Mesenchymal stem cell (in vitro differentiated cells and primary cell): Measurements from ENCODE around the gene KCNK18.

Experiments
- DNase-seq: peaks from one replicate; pipeline ENCODE4 v3.0.0-alpha.2; 2013
- H2AFZ ChIP-seq: one replicate; pipeline ENCODE4 v1.6.1; 2013; ENCODE audit warnings: low read depth, mild to moderate bottlenecking, control low read depth, inconsistent platforms, low read length, moderate library complexity
- H2AK5ac ChIP-seq: 2 replicates; pipeline ENCODE4 v1.6.1; 2013; ENCODE audit warnings: low read length, moderate library complexity, mild to moderate bottlenecking, inconsistent platforms; ENCODE audit not compliant: severe bottlenecking
- H2BK120ac ChIP-seq: one replicate; pipeline ENCODE4 v1.6.1; 2013; ENCODE audit warnings: low read depth, mild to moderate bottlenecking, inconsistent platforms, low read length, moderate library complexity
- H2BK12ac ChIP-seq, 2 experiments: one replicate each; pipeline ENCODE4 v1.6.1; 2013; ENCODE audit warnings: inconsistent platforms in 2 of 2, low read length in 2 of 2, mild to moderate bottlenecking in 2 of 2, moderate library complexity in 2 of 2, control low read depth in 1 of 2
- H2BK15ac ChIP-seq: one replicate; pipeline ENCODE4 v1.6.1; 2013; ENCODE audit warnings: mild to moderate bottlenecking, low read depth, inconsistent platforms; ENCODE audit not compliant: poor library complexity, severe bottlenecking
- H2BK5ac ChIP-seq: 2 replicates; pipeline ENCODE4 v1.6.1; 2013; ENCODE audit warnings: low read depth, mild to moderate bottlenecking, low read length, control low read depth, inconsistent platforms; ENCODE audit not compliant: poor library complexity, severe bottlenecking
- H3K14ac ChIP-seq, 2 experiments: one replicate each; pipeline ENCODE4 v1.6.1; 2013; ENCODE audit warnings: inconsistent platforms in 2 of 2, low read length in 2 of 2, control low read depth in 1 of 2, mild to moderate bottlenecking in 1 of 2, moderate library complexity in 1 of 2
- H3K18ac ChIP-seq, 2 experiments: one replicate each; pipeline ENCODE4 v1.6.1; 2013; ENCODE audit warnings: inconsistent platforms in 2 of 2, low read length in 2 of 2, control low read depth in 1 of 2, low read depth in 1 of 2, mild to moderate bottlenecking in 1 of 2
- H3K23ac ChIP-seq, 2 experiments: one replicate each; pipeline ENCODE4 v1.6.1; 2013; ENCODE audit warnings: inconsistent platforms in 2 of 2, low read length in 2 of 2, mild to moderate bottlenecking in 2 of 2, moderate library complexity in 2 of 2, control low read depth in 1 of 2
- H3K27ac ChIP-seq: 2 replicates; pipeline ENCODE4 v1.5.1; 2013; ENCODE audit warnings: mild to moderate bottlenecking, moderate library complexity, low read length, control low read depth, inconsistent platforms; ENCODE audit not compliant: poor library complexity, severe bottlenecking
- H3K27me3 ChIP-seq, 2 experiments: 2 replicates each; pipeline versions ENCODE4 v1.6.1 to v1.7.0; 2013; ENCODE audit warnings: low read length in 2 of 2, mild to moderate bottlenecking in 2 of 2, moderate library complexity in 2 of 2, control low read depth in 1 of 2, inconsistent platforms in 1 of 2; ENCODE audit not compliant: control insufficient read depth in 1 of 2, insufficient read depth in 1 of 2
- H3K36me3 ChIP-seq, 2 experiments: 2 replicates each; pipeline versions ENCODE4 v1.6.1 to v1.7.0; 2013; ENCODE audit warnings: low read length in 2 of 2, control low read depth in 1 of 2, inconsistent platforms in 1 of 2, low read depth in 1 of 2, mild to moderate bottlenecking in 1 of 2; ENCODE audit not compliant: insufficient read depth in 2 of 2, control insufficient read depth in 1 of 2
- H3K4ac ChIP-seq, 2 experiments: one replicate each; pipeline ENCODE4 v1.6.1; 2013; ENCODE audit warnings: inconsistent platforms in 2 of 2, low read length in 2 of 2, mild to moderate bottlenecking in 2 of 2, moderate library complexity in 2 of 2, control low read depth in 1 of 2, low read depth in 1 of 2
- H3K4me1 ChIP-seq: 2 replicates; pipeline ENCODE4 v1.6.1; 2013; ENCODE audit warnings: low read depth, low read length, control low read depth; ENCODE audit not compliant: control insufficient read depth, insufficient read depth
- H3K4me2 ChIP-seq: 2 replicates; pipeline ENCODE4 v1.6.1; 2013; ENCODE audit warnings: low read length, mild to moderate bottlenecking, inconsistent platforms; ENCODE audit not compliant: poor library complexity, severe bottlenecking
- H3K4me3 ChIP-seq, 2 experiments: 2 replicates each; pipeline versions ENCODE4 v1.5.1 to v1.7.0; 2013; ENCODE audit warnings: low read length in 2 of 2, mild to moderate bottlenecking in 2 of 2, control low read depth in 1 of 2, low read depth in 1 of 2; ENCODE audit not compliant: insufficient read depth in 1 of 2
- H3K79me1 ChIP-seq: replicated peaks from 2 replicates; pipeline ENCODE4 v1.6.1; 2013; ENCODE audit warnings: mild to moderate bottlenecking, control low read depth, low read length, inconsistent platforms; ENCODE audit not compliant: poor library complexity, severe bottlenecking
- H3K9ac ChIP-seq: 2 replicates; pipeline ENCODE4 v1.7.0; 2013; ENCODE audit warnings: mild to moderate bottlenecking, low read length, moderate library complexity
- H3K9me3 ChIP-seq: 2 replicates; pipeline ENCODE4 v1.7.0; 2013; ENCODE audit warnings: mild to moderate bottlenecking, low read length; ENCODE audit not compliant: control insufficient read depth
- H4K8ac ChIP-seq: one replicate; pipeline ENCODE4 v1.6.1; 2013; ENCODE audit warnings: inconsistent platforms, mild to moderate bottlenecking, low read length, moderate library complexity
- H4K91ac ChIP-seq: one replicate; pipeline ENCODE4 v1.6.1; 2013; ENCODE audit warnings: mild to moderate bottlenecking, low read length, inconsistent platforms
- WGBS: methylation state at CpG from one replicate; pipeline ENCODE4 v1.1.7; 2013; ENCODE audit warnings: mixed read lengths; 5-methylcytosine and 5-hydroxymethylcytosine counted together

Gene KCNK18

GRCh38 chr10:117246997-117247671 lies 49.8 kb downstream of the KCNK18 start:
- Histone ChIP-seq H3K4ac (no peak overlapping the region), H4K91ac (no peak overlapping the region), H2BK5ac (no peak overlapping the region), H3K9me3 (no peaks in the 10 kb centered on the region), H3K18ac (no peak overlapping the region), H2BK12ac (no peak overlapping the region), H3K36me3 (no peaks in the 10 kb centered on the region), H3K14ac (no peak overlapping the region), H3K79me1 (no peaks in the 10 kb centered on the region), H2BK15ac (no peak overlapping the region), H3K4me1 (no peaks in the 10 kb centered on the region), H4K8ac (no peak overlapping the region), H3K4me2 (no peak overlapping the region), H3K27ac (no peak overlapping the region), H3K23ac (no peak overlapping the region), H2AFZ (no peak overlapping the region), H3K9ac (no peak overlapping the region), H2BK120ac (no peak overlapping the region), H2AK5ac (no peak overlapping the region), H3K27me3 (peaks cover 59 to 62% of the 10 kb centered on the region in 2 experiments), H3K4me3 (no peak overlapping the region)
- 90% methylated on average over 3 of the region's 3 CpGs for WGBS
- DNase-seq = no peak

DNA sequence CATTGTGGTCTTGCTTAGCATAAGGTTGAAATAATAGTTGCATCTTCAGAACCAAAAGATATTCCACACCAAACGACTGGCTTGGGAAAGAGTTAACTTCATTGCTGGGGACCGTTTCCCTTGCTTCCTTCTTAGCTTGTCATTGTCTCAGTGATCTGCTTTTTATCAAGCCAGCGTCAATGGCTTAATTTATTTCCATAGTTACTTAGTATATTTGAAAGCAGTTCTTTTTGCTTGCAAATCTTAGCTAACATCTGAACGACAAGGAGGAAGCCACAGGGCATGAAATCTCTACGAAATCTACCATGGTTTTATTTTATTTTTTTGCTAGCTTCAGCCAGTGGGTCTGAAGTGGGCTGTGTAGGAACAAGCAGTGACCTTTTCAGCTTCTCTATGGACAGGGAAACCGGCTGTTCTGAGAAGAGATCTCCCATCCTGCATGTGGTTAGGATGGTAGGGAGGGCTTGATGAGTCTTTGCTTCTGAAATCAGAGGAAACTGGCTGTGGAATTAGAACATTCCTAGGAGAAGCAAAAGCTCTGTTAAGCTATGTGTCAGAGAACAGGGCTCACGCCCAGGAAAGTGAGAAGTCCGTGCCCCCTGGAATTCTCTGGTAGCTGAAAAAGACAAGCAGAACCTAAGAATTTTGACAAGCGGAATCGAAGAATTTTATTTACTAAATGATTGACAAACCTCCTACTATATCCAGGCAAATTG lies 51.6 kb downstream of the KCNK18 start:
- no peak overlapping the region for H3K9ac ChIP-seq
- H2AFZ ChIP-seq = no peak overlapping the region
- no peak overlapping the region for H3K27ac ChIP-seq
- no peak overlapping the region for H4K8ac ChIP-seq
- H3K36me3 ChIP-seq = no peaks in the 10 kb centered on the region
- H3K4me2 ChIP-seq = no peak overlapping the region
- no peaks in the 10 kb centered on the region for H3K79me1 ChIP-seq
- no peak overlapping the region for H3K23ac ChIP-seq
- H3K14ac ChIP-seq = no peak overlapping the region
- H3K4ac ChIP-seq = no peak overlapping the region
- no peak overlapping the region for H3K18ac ChIP-seq
- H2BK5ac ChIP-seq = no peak overlapping the region
- no peak overlapping the region for H4K91ac ChIP-seq
- peaks cover 49 to 61% of the 10 kb centered on the region in 2 experiments for H3K27me3 ChIP-seq
- DNase-seq = no peak
- no peak overlapping the region for H2AK5ac ChIP-seq
- H2BK120ac ChIP-seq = no peak overlapping the region
- no peaks in the 10 kb centered on the region for H3K9me3 ChIP-seq
- no peak overlapping the region for H2BK15ac ChIP-seq
- H3K4me1 ChIP-seq = no peaks in the 10 kb centered on the region
- H2BK12ac ChIP-seq = no peak overlapping the region
- H3K4me3 ChIP-seq = no peak overlapping the region
- WGBS = 23% methylated on average over 7 of the region's 10 CpGs

DNA sequence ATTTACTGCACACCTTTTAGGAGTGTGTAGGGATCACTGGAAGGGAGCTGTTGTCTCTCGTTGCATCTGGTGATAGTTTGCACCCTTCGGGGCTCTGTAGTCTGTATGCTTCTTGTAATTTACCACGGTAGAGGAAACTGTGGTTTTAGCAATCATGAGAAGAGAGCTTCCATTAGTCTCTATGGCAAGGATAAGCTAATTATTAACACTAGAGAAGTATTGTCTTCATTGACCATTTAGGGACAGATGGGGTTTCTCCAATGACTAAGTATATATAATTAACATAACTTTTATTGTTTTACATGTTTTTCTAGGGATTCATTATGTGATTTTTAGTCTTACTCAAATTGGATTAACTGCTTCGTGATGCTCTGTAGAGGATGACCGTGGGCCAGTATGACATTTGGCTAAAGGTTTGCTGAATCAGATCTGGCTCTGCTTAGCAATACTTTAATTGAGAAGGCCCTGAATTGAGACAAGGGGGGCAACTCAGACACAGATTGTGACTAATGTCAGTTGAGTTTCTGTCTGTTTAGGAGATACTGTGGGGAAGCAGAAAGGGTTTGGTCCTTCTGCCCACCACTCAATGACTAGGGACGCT lies 52.3 kb downstream of the KCNK18 start:
- 62% methylated on average over 6 of the region's 6 CpGs for WGBS
- no peaks in the 10 kb centered on the region for H3K79me1 ChIP-seq
- no peak overlapping the region for H2AK5ac ChIP-seq
- no peak overlapping the region for H2AFZ ChIP-seq
- H2BK5ac ChIP-seq = no peak overlapping the region
- no peaks in the 10 kb centered on the region for H3K36me3 ChIP-seq
- no peak overlapping the region for H3K4me3 ChIP-seq
- H3K9ac ChIP-seq = no peak overlapping the region
- H3K27me3 ChIP-seq = peaks cover 43 to 63% of the 10 kb centered on the region in 2 experiments
- no peaks in the 10 kb centered on the region for H3K4me1 ChIP-seq
- no peak overlapping the region for H3K4ac ChIP-seq
- no peaks in the 10 kb centered on the region for H3K9me3 ChIP-seq
- DNase-seq = no peak
- no peak overlapping the region for H3K27ac ChIP-seq
- H3K23ac ChIP-seq = no peak overlapping the region
- H4K91ac ChIP-seq = no peak overlapping the region
- no peak overlapping the region for H2BK15ac ChIP-seq
- no peak overlapping the region for H3K18ac ChIP-seq
- no peak overlapping the region for H2BK120ac ChIP-seq
- no peak overlapping the region for H3K4me2 ChIP-seq
- no peak overlapping the region for H4K8ac ChIP-seq
- H2BK12ac ChIP-seq = no peak overlapping the region
- H3K14ac ChIP-seq = no peak overlapping the region

GRCh38 chr10:117250411-117250810 lies 53.1 kb downstream of the KCNK18 start:
- Histone ChIP-seq H3K36me3 (no peaks in the 10 kb centered on the region), H3K18ac (no peak overlapping the region), H3K9me3 (no peaks in the 10 kb centered on the region), H2BK5ac (no peak overlapping the region), H3K4me2 (no peak overlapping the region), H3K23ac (no peak overlapping the region), H3K4ac (no peak overlapping the region), H3K9ac (no peak overlapping the region), H2AK5ac (no peak overlapping the region), H4K91ac (no peak overlapping the region), H2AFZ (no peak overlapping the region), H2BK120ac (no peak overlapping the region), H3K4me3 (no peak overlapping the region), H2BK12ac (no peak overlapping the region), H3K27ac (no peak overlapping the region), H3K14ac (no peak overlapping the region), H3K79me1 (no peaks in the 10 kb centered on the region), H3K4me1 (no peaks in the 10 kb centered on the region), H3K27me3 (peaks cover 35 to 56% of the 10 kb centered on the region in 2 experiments), H4K8ac (no peak overlapping the region), H2BK15ac (no peak overlapping the region)
- WGBS = 64% methylated on average over 6 of the region's 7 CpGs
- DNase-seq = no peak
